Measurements from ENCODE around the gene SLC17A3.
A peak's percentile ranks its signal among the peaks of the same experiment; 100 is the strongest.

The SLC17A3 gene

DNA sequence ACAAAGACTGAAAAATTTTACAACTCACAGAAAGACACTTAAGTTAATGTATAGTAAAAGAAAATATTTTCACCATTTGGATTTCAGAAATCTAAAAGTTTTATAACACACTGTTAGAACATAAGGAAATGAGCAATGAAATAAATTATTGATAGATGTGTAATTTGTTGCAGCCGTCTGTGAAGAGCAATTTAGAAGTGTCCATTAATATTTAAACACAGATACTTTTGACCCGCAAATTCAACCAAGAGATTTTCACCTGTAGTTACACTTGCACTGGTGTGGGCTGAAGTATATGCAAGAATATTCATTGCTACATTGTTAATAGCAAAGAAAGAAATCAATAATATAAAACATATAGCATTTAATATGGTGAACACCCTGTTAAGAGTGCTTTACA lies 14.6 kb upstream of the SLC17A3 start:
- no peak for DNase-seq

DNA sequence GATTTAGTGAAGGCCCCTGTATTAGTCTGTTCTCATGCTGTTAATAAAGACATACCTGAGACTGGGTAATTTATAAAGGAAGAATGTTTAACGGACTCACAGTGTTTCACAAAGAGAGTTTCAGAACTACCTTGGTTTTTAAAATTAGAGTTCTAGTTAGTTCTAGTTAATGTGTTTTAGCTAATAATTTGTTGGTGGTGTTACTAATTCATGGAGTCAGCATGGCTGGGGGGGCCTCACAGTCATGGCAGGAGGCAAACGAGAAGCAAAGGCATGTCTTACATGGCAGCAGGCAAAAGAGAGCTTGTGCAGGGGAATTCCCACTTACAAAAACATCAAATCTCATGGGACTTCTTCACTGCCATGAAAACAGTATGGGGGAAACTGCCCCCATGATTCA lies 12.0 kb upstream of the SLC17A3 start:
- DNase-seq: no peak

DNA sequence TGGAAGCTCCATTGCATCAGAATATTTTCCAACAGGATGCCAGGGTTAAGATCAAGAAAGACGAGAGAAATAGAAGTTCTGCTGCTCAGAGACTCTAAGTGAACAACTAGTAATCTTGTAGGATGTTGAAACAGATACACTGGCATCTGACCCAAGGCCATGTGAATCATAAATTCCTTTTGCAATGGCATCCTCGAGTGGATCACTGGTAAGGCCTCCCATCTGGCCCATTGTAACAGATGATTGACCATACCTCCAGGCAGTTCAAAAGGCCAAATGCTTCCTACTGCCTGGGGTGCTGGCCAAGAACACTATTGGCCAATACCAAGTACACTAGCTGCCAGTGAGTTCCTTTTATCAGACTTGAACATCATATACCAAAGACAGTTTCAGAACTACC lies 9.9 kb upstream of the SLC17A3 start:
- DNase-seq: no peak

DNA sequence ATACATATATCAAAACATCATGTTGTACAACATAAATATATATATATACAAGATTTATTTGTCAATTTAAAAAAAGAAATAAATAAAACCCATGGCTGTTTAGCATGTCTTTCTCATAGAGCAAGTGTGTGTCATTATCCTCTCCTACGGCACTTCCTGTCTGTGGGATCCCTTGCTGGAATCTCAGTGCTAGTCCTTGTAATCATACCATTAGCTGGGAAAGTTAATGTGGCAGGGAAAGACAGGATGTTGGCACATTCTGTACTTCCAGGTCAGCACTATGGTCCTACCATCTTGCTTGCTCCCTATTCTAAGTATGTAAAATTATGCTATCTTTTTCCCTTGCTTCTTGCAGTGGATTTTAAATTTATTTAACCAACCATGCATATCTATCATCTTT lies 9.5 kb upstream of the SLC17A3 start:
- no peak for DNase-seq

DNA sequence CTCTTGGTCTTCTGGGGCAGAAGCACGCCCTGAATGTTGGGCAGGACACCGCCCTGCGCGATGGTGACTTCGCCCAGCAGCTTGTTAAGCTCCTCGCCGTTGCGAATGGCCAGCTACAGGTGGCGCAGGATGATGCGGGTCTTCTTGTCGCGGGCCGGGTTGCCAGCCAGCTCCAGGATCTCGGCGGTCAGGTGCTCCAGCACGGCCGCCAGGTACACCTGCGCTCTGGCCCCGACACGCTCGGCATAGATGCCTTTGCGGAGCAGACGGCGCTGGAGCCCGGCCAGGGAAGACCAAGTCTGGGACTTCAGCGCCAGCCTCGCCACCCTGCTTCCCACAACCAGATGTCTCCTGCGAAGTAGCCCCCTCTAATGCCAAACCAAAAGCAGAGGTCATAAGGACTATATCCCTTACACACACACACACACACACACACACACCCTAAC lies 8.0 kb upstream of the SLC17A3 start:
- DNase-seq: peak; percentile 41

DNA sequence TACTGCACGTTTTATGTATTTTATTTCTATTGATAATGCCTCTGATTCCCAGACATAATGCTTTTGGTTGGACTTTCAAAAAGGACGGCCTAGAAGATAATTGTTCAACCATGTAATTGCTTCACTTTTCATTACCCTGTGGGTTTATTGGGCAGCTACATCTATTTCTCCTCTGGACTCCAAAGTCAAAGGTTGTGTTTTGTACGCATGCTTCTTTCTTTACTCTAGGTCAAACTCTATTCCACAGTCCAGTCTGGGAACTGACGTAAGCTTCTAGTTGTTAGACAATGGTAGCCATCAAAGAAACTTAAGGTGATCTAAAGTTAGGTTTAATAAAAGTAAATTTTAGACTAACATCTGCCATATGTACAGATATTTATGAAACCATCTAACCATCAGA lies 6.6 kb upstream of the SLC17A3 start:
- DNase-seq: no peak

DNA sequence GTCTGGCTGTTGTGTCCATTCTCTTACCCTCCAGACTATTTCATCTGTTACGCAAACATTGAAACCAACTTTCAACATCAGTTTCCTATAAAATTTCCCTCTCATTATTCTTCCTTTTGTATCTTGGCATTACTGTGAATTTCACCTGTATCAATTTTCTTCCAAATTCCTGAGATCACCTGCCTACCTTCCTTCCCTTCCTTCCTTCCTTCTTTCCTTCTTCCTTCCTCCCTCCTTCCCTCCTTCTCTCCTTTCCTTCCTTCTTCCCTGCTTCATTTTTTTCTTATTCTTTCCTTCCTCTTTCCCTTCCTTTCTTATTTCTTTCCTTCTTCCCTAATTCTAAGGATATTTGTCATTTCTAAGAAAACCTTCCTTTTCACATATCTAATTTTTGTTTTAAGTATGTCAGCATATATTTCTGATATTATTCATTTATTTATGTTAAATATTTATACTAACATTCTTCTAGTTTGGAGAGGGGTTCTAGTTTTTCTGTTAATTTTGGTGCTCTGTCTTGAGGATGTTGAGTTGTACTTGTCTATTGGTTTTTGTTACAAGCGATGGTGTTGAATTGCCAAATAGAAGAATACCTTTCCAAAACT lies 4.8 kb upstream of the SLC17A3 start:
- DNase-seq: no peak

DNA sequence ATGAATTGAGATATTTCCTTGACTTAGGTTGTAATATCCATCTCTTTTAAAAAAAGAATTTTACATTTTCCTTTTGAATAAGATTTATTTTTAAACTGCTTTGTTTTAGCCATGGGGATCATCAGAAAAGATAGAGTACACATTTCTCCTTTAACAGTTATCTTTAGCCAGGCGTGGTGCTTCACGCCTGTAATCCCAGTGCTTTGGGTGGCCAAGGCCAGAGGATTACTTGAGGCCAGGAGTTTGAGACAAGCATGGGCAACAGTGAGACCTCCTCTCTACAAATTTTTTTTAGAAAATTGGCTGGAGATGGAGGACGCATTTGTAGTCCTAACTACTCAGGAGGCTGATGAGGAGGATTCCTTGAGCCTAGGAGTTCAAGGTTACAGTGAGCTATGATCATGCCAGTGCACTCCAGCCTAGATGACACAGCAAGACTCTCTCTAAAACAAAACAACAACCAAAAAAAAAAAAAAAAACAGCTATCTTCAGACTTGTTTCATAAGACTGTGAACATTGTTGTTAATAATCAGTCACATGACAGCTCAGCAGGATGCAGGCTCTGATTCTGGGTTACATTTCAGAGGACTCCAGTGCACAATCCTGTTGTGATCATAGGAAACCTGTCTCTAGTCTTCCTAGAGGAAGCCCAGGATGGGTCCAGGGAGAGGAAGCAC lies 2.0 kb upstream of the SLC17A3 start:
- DNase-seq: no peak

DNA sequence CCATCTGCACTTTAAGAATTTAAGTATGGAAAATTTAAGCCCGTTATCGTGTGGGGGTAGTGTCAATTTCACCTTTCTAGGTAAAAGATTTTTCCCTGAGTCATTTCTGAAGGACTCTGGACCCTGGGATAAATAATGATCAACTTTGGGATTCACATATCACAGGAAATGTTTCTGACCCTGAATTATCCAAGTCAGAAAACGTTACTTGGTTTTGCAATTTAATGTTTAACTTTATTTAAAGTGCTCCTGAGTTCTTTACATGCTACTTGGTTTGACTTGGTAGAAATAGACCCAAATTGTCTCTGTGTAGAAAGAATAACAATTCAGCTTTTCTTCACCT lies 1.5 kb upstream of the SLC17A3 start:
- no peak for DNase-seq

DNA sequence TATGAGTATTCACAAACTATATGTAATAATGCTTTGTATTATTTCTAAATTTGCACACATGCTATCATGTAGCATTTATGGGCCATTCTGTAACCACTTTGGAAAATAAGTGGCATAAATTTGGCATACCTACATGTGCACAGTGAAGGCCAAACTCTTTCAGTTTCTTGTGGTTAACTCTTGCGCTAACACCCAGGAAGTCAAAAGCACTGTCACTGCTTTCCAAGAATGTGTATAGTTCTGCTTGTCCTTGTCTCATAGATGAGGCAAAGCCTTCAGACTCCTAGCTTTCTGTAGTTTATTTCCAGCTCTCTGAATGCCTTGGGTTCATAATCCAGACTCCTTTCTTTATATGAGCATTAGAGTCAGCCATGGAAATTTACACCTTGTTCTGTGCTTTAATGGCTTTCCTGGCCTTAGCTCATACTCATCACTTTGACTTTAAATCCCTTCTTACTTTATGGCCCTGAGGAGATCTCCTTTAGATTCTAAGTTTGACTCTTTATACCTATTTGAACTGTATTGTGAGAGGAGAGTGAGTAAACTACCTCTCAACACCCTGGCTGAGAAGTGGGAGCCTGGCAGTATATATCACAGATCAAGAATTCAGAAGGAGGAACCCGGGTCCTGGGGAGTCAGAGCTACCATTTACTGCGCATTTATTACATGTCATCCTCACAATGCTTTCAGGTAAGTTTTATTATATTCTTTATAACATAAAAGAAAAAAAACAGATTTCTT lies 949 bp upstream of the SLC17A3 start:
- no peak for DNase-seq

DNA sequence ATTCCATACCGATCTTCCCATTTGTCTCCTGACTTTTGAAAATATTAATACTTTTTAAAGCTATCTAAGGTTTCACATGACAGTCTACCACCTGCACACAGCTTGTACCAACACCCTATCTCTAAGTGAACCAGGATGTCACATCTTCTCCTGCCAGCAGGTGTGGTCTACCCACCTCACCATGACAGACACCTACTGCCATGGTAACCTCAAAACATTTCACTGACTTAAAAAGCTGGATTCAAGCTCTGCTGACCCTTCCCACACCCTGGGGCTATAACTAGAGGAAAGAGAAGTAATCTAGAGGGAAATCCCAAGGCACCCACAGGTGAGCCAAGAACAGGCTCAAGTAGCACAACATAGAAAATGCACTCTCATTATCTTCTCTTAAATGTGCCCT lies 1.2 kb downstream of the SLC17A3 start:
- peak; percentile 8 for DNase-seq

DNA sequence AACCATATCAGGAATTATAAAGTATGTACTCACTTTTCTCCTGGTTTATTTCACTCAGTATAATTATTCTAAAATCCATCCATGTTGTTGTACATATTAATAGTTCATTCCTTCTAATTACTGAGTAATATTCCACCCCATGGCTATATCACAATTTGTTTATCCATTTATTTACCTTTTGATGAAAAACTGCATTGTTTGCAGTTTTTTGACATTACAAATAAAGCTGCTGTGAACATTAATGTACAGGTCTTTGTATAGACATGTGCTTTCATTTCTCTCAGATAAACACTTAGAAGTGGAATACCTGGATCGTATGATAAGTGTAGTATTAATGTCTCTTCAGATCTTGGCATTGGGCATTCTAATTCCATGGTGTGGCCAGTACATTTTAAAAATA lies 4.2 kb downstream of the SLC17A3 start:
- DNase-seq: no peak

DNA sequence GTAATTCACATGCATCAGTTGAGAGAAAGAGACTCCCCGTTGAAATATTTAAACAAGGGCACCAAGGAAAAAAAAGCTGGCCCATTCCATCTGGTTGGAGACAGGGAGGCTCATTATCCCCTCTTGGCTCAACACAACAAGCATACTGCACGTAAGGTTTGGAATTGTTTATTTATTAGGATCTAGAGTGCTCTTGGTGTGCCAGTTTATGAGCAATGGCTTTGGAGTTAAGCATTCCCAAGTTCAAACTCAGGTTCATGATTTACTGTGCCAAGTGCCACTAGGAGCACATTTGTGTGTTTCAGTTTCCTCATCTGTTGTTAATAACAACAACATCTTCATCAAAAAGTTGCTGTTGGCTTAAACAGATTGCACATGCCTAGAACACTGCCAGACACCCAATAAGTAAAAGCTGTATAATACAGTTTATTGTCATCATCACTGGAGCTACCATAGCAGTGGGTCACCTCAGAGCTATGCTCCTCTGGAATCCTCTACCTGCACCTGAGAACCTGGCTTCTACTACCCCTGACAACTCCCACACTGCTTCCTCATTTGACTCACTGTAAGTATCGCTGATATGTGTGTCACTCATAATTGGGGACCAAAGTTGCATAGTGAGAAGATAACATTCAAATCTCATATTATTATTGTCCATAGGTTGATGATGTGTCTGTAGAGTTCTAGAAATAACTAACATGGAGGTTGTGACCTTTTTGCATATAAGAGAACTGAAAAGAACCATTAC lies 5.4 kb downstream of the SLC17A3 start:
- DNase-seq: no peak

DNA sequence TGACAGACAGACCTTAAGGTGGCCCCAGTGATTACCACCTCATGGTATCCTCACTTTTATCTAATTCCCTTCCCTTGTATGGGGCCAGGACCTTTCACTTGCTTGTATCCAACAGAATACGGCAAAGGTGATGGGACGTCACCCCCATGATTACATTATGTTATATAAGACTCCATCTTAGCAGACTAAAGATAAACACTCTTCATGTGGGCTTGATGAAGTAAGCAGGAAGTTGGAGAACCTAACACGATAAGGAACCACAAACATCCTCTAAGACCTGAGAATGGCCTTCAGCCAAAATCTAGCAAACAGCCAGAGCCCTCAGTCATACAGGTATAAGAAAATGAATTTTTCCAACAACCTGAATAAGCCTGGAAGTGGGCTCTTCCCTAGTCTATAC lies 8.0 kb downstream of the SLC17A3 start:
- peak; percentile 1 for DNase-seq

DNA sequence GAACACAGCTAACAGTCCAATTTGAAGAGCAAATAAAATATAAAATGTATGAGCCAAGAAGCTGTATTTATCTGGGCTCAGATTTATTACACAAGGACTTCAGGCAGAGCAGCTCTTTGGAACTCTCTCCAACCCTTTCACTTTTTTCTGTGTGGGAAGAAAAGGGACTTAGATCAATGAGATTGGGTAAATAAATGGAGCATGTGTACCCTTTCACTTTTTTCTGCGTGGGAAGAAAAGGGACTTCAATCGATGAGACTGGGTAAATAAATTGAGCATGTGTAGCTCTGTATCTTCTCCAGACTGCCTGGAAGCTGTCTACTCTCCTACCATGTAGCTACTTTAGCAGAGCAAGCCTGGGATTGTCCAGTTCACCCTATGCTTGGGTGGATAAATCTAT lies 10.7 kb downstream of the SLC17A3 start:
- DNase-seq: no peak

DNA sequence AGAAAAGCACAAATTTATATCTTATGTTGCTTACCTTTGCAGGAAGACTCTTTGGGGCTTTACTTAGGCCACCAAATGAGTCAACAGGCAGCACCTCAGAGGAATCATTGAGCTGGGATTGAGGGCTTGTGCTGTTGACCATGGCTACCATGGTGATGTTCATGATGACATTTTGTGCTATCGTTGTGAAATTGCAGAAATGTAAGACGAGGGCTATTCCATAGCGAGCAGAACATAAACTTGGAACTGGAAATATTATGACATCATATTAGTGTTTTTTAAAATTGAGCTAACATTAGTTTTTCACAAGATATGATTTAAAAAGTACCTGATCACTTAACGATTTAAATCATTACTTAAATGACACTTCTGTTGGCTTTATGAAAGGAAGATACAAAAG lies 11.8 kb downstream of the SLC17A3 start:
- DNase-seq: no peak

DNA sequence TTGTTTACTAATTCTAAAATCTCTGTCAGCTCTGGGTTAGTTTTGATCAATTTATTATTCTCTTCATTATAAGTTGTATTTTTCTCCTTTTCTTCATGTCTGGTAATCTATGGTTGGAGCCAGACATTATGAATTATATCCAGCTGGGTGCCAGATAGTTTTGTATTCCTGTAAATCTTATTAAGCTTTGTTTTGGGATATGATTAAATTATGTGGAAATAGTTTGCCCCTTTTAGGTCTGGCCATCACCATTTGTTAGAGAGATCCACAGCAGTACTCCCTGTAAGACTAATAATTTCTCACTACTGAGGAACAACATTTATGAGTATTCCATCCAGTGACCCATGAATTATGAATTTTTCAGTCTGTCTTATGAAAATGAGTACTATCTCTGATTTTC lies 21.3 kb downstream of the SLC17A3 start:
- no peak for DNase-seq

DNA sequence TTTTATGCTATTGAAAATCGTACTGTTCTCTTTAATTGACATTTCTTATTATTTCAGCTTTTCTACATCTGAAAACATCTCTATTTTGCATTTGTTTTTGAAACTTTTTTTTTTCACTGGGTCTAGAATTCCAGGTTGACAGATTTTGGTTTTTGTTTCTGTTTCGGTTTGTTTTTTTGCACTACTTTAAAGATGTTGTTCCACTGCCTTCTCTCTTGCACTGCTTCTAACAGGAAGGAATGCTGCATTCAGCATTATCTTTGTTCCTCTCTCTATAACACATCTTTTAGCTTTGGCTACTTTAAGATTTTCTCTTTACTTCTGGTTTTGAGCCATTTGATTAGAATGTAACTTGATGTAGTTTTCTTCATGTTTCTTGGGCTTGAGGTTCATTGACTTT lies 22.1 kb downstream of the SLC17A3 start:
- DNase-seq: no peak

DNA sequence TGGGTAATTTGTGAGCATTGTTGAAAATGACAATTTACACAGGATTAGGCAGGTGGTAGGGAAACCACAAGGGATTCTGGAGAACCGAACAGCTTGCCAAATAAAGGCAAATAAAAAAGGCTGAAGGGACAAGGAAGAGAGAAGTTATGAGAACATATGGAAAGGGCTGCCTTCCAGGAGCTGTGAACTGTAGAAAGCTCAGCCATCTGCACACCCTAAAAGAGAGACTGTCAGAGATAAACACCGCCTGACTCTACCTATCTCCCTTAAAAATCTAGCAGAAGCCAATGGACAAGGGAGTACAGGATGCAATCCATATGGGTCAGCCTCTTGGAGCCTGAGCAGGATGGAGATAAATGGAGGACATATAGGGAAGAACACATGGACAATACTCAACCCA lies 29.5 kb downstream of the SLC17A3 start:
- no peak for DNase-seq

DNA sequence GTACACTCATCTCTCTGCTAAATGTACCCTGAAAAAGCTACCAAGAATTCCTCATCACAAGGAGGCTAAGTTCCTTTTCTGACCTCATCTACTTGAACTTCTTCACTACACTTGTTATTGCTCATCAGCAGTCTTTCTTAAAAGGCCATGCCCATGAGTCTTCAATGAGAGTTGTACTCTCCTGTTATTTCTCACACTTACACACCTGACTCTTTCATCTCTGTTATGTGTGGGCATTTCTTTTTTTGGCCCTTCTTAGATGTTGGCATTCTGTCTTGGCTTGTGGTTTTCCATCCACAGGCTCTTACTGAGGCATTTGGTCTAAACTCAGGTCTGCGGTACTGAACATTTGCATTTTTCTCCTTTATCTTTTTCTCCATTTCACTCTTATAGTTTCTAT lies 31.5 kb downstream of the SLC17A3 start:
- DNase-seq: no peak

DNA sequence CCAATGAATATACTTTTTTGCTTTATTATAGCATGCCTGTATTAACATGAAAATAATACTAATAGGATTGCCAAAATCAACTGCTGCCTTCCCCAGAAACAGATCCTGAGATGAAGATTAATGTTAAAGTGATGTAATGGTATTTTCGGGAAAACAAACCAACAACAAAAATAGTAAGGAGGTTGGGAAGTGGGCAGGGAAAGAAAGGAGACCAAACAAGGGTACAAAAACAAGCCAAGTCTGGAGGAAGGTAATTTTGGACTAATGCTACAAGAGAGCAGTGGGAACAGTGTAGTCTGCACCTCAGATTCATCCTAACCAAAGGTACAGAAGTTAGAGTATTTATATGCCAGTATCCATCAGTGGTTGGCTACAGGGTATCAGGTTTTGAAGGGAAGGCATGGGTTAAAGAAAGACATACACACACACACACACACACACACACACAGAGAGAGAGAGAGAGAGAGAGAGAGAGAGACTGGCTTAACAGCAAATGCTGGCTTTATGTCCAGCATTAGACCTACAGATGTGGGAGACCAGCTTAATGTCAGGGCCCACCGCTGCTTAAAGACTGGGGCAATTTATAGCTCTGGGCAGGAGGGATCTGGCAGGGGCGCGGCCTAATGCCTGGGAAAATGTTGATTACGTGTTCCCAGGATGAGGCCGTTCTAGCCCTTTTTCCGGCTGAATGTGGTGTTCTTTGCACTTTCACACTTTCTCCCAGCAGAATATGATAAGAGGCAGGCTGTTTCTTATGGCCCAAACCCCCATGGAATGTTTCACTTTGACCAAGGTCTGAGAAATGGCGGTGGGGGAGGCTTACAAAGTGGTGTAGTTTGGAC lies 38.4 kb downstream of the SLC17A3 start:
- DNase-seq: no peak

DNA sequence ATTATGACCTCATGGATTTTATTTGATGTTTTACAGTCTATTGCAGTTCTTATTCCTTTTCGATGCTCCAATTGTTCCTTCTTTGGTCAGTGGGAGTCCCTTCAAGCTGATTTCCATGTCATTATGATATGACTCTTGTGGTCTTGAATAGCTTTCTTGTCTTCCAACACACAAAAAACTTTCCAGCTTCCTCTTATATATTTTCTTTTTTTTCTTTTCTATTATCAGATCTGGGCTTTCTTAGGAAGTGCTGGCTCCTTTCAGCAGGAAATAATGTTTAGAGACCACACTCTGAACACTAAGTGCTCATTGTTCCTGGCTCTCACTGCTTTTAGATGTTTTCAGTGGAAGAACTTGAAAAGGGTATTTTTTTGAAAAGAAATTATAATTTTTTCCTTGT lies 39.1 kb downstream of the SLC17A3 start:
- DNase-seq: no peak

DNA sequence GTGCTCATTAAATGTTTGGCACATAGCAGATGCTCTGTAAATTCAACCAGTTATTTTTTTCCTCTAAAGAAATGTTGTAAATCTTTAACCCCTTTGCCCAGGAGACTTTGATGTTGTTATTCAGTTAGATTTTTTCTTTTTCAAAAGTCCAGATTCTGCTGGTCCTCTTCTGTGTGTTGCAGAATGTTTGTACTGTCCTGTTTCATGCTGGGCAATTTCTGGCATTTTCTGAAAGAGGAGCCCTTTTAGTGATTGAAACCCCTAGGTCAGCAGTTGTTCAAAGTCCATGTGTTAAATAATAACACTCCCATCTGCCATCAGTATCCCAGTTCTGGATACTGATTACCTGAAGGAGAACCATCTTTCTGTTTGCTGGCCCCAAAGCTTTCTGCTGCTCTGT lies 40.9 kb downstream of the SLC17A3 start:
- no peak for DNase-seq

Measured in CD4-positive, alpha-beta T cell treated with Interferon gamma for 1 hour (primary cell).